H1 (cell line): ENCODE measurements around the gene CMTM1. TPM values are rescaled to one million over a fixed set of nuclear protein-coding genes. Genes with fewer than 3 reads are reported as not detected.
"Not testable (repeated sequence)": the region's sequence is repeated elsewhere in the genome, so short reads cannot be mapped to it uniquely, and the experiment has no call there.

Experiments used
- CTCF ChIA-PET: fragments of 300-600 bp; sonication (Branson Sonifier 250); formaldehyde crosslinking; loops from one replicate; lab custom pipeline; 2021; ENCODE audit not compliant: partially characterized antibody; lab: Charles Lee
- POLR2A ChIA-PET: fragments of 300-600 bp; sonication (Branson Sonifier 250); formaldehyde crosslinking; loops from one replicate; lab custom pipeline; 2021; ENCODE audit warnings: inconsistent platforms; ENCODE audit not compliant: partially characterized antibody; lab: Charles Lee
- DNase-seq, 2 experiments: peaks; one replicate each; pipeline versions ENCODE4 v3.0.0 to v3.0.0-alpha.2; 2010 to 2022; ENCODE audit warnings: low spot score in 2 of 2, low read depth in 1 of 2, mixed read lengths in 1 of 2
- FAIRE-seq: peaks from 2 replicates; lab custom pipeline; 2011; peaks lifted over from hg19 to GRCh38; lab: Jason Lieb, UNC
- H2AFZ ChIP-seq: 2 replicates; pipeline ENCODE4 v1.8.1; 2012; ENCODE audit warnings: low read length, inconsistent platforms
- H2AK5ac ChIP-seq: 2 replicates; pipeline ENCODE4 v1.6.1; 2013; ENCODE audit warnings: low read depth, low read length
- H2BK120ac ChIP-seq: replicated peaks from 2 replicates; pipeline ENCODE3; 2013; ENCODE audit warnings: low read depth, low read length, inconsistent platforms
- H2BK12ac ChIP-seq: 2 replicates; pipeline ENCODE4 v1.6.1; 2013; ENCODE audit warnings: low read depth, low read length
- H2BK15ac ChIP-seq: 2 replicates; pipeline ENCODE4 v1.6.1; 2013; ENCODE audit warnings: low read length
- H2BK20ac ChIP-seq: 2 replicates; pipeline ENCODE4 v1.6.1; 2013; ENCODE audit warnings: low read length
- H2BK5ac ChIP-seq: 2 replicates; pipeline ENCODE4 v1.6.1; 2013; ENCODE audit warnings: low read depth, low read length
- H3K14ac ChIP-seq: 2 replicates; pipeline ENCODE4 v1.6.1; 2013; ENCODE audit warnings: inconsistent platforms; ENCODE audit not compliant: insufficient read length
- H3K18ac ChIP-seq: 2 replicates; pipeline ENCODE4 v1.6.1; 2013; ENCODE audit warnings: low read length; ENCODE audit errors: extremely low read depth
- H3K23ac ChIP-seq: 2 replicates; pipeline ENCODE4 v1.6.1; 2013; ENCODE audit warnings: inconsistent platforms; ENCODE audit not compliant: insufficient read length
- H3K23me2 ChIP-seq: 2 replicates; pipeline ENCODE4 v1.6.1; 2013; ENCODE audit warnings: low read depth, low read length
- H3K27ac ChIP-seq: 2 replicates; pipeline ENCODE4 v1.6.1; 2011; ENCODE audit warnings: low read depth, low read length, inconsistent platforms
- H3K27me3 ChIP-seq, 4 experiments: replicated peaks in 1 of 4; 1 replicate in 1 of 4; 2 replicates in 3 of 4; pipeline versions ENCODE4 v1.6.1 to v1.8.1; 2011 to 2013; ENCODE audit warnings: low read length in 3 of 4, mild to moderate bottlenecking in 3 of 4, inconsistent platforms in 2 of 4, mixed read lengths in 2 of 4, moderate library complexity in 1 of 4; ENCODE audit not compliant: control insufficient read depth in 3 of 4, insufficient read depth in 3 of 4; ENCODE audit errors: extremely low read depth in 1 of 4
- H3K36me3 ChIP-seq, 4 experiments: 2 replicates each; pipeline versions ENCODE4 v1.6.1 to v1.8.1; 2011 to 2013; ENCODE audit warnings: mild to moderate bottlenecking in 4 of 4, low read length in 3 of 4, moderate library complexity in 2 of 4, control low read depth in 1 of 4, inconsistent platforms in 1 of 4; ENCODE audit not compliant: insufficient read depth in 4 of 4, control insufficient read depth in 2 of 4
- H3K4ac ChIP-seq: replicated peaks from 2 replicates; pipeline ENCODE3; 2013; ENCODE audit warnings: low read length, low read depth, mixed read lengths, inconsistent platforms; ENCODE audit not compliant: insufficient read length
- H3K4me1 ChIP-seq, 4 experiments: replicated peaks in 1 of 4; 1 replicate in 1 of 4; 2 replicates in 3 of 4; pipeline versions ENCODE4 v1.6.1 to v1.8.1; 2011 to 2013; ENCODE audit warnings: low read length in 3 of 4, inconsistent platforms in 2 of 4, mixed read lengths in 1 of 4; ENCODE audit not compliant: insufficient read depth in 4 of 4, control insufficient read depth in 3 of 4
- H3K4me2 ChIP-seq, 2 experiments: 2 replicates each; pipeline versions ENCODE4 v1.6.1 to v1.8.1; 2011 to 2013; ENCODE audit warnings: low read depth in 2 of 2, low read length in 2 of 2, control low read depth in 1 of 2, inconsistent platforms in 1 of 2, mild to moderate bottlenecking in 1 of 2; ENCODE audit not compliant: insufficient read depth in 1 of 2
- H3K4me3 ChIP-seq, 4 experiments: fragments of 200-600, 300-600 bp in 1 of 4; sonication (generic), shearing (Covaris generic), sonication (Bioruptor Twin) in 1 of 4; 2 replicates each; pipeline versions ENCODE4 v1.5.1 to v1.8.1; 2011 to 2016; ENCODE audit warnings: low read length in 4 of 4, low read depth in 3 of 4, control low read depth in 2 of 4, inconsistent platforms in 2 of 4, mild to moderate bottlenecking in 2 of 4, mixed read lengths in 1 of 4, moderate library complexity in 1 of 4; ENCODE audit not compliant: insufficient read depth in 2 of 4; ENCODE audit errors: extremely low read depth in 1 of 4
- H3K56ac ChIP-seq: replicated peaks from 2 replicates; pipeline ENCODE3; 2013; ENCODE audit warnings: low read depth, mild to moderate bottlenecking, mixed read lengths, low read length, inconsistent platforms; ENCODE audit not compliant: insufficient read length
- H3K79me1 ChIP-seq: 2 replicates; pipeline ENCODE4 v1.6.1; 2013; ENCODE audit warnings: low read depth, low read length, control low read depth
- H3K79me2 ChIP-seq, 2 experiments: 2 replicates each; pipeline versions ENCODE4 v1.6.1 to v1.8.1; 2012 to 2013; ENCODE audit warnings: low read length in 2 of 2, mild to moderate bottlenecking in 2 of 2, inconsistent platforms in 1 of 2; ENCODE audit not compliant: insufficient read depth in 2 of 2, control insufficient read depth in 1 of 2
- H3K9ac ChIP-seq, 4 experiments: replicated peaks in 1 of 4; 1 replicate in 1 of 4; 2 replicates in 3 of 4; pipeline versions ENCODE4 v1.6.1 to v1.8.1; 2011 to 2013; ENCODE audit warnings: low read depth in 3 of 4, low read length in 3 of 4, control low read depth in 2 of 4, mild to moderate bottlenecking in 2 of 4, moderate library complexity in 2 of 4, inconsistent platforms in 1 of 4; ENCODE audit errors: extremely low read depth in 1 of 4
- H3K9me3 ChIP-seq, 2 experiments: 2 replicates each; pipeline versions ENCODE4 v1.6.1 to v1.8.1; 2012 to 2013; ENCODE audit warnings: mild to moderate bottlenecking in 2 of 2, moderate library complexity in 2 of 2, control low read depth in 1 of 2, inconsistent platforms in 1 of 2, low read depth in 1 of 2, low read length in 1 of 2, mixed read lengths in 1 of 2; ENCODE audit not compliant: insufficient read depth in 2 of 2
- H4K20me1 ChIP-seq, 2 experiments: replicated peaks in 1 of 2; 2 replicates each; pipeline versions ENCODE3 to v1.8.1; 2011 to 2013; ENCODE audit warnings: inconsistent platforms in 2 of 2, low read length in 2 of 2, mild to moderate bottlenecking in 1 of 2; ENCODE audit not compliant: insufficient read depth in 2 of 2, control insufficient read depth in 1 of 2
- H4K5ac ChIP-seq: 2 replicates; pipeline ENCODE4 v1.6.1; 2013; ENCODE audit warnings: low read length, low read depth, mixed read lengths, inconsistent platforms; ENCODE audit not compliant: insufficient read length
- H4K8ac ChIP-seq: 2 replicates; pipeline ENCODE4 v1.8.0; 2013; ENCODE audit warnings: mild to moderate bottlenecking, moderate library complexity, low read length, inconsistent platforms; ENCODE audit not compliant: insufficient read depth; ENCODE audit errors: extremely low read depth
- H4K91ac ChIP-seq: replicated peaks from 2 replicates; pipeline ENCODE3; 2013; ENCODE audit warnings: low read length, mixed read lengths, inconsistent platforms; ENCODE audit not compliant: insufficient read length
- NRF1 ChIP-seq: IDR thresholded peaks from 2 replicates; pipeline ENCODE4 v1.6.1; 2011; ENCODE audit warnings: mild to moderate bottlenecking, low read depth, low read length, improper control_type of control experiment
- WGBS, 2 experiments: shearing (Covaris generic) in 1 of 2; methylation state at CpG; one replicate each; pipeline versions ENCODE4 v1.1.6 to v1.1.7; 2013 to 2015; ENCODE audit warnings: low lambda C conversion rate in 2 of 2, mixed read lengths in 2 of 2, inconsistent platforms in 1 of 2, low coverage in 1 of 2, missing lambda C conversion rate in 1 of 2; ENCODE audit not compliant: insufficient replicate concordance in 2 of 2, insufficient coverage in 1 of 2, insufficient read length in 1 of 2; ENCODE audit errors: extremely low coverage in 1 of 2, missing lambda C conversion rate in 1 of 2; 5-methylcytosine and 5-hydroxymethylcytosine counted together
- polyA plus RNA-seq, 7 experiments: library from polyadenylated mRNA; depleted of rRNA in 3 of 7; stranded (reverse) in 5 of 7; unstranded in 2 of 7; fragments of >200 nt in 5 of 7; fragments of 200-250 nt in 2 of 7; gene quantifications; 1 replicate in 5 of 7; 2 replicates in 1 of 7; 4 replicates in 1 of 7; pipeline versions ENCODE4 v1.2.1 to v1.2.3, GENCODE V29; 2011 to 2013; ENCODE audit warnings: missing spikeins in 2 of 7, mixed read lengths in 2 of 7
- total RNA-seq: library from RNA; stranded (reverse); fragmentation: NEBNext Ultra II Directional; extraction: Animal tissue kit (Norgen Biotek cat#: 25700); gene quantifications from 2 replicates; pipeline ENCODE4 v1.2.1, GENCODE V29; 2021

Gene CMTM1
- total and polyA plus RNA-seq, 2 of the 8 experiments (the other 6 are each of a cell fraction or from before 2014, with no cell fraction given), result 1.2 to 2.0 TPM

DNA sequence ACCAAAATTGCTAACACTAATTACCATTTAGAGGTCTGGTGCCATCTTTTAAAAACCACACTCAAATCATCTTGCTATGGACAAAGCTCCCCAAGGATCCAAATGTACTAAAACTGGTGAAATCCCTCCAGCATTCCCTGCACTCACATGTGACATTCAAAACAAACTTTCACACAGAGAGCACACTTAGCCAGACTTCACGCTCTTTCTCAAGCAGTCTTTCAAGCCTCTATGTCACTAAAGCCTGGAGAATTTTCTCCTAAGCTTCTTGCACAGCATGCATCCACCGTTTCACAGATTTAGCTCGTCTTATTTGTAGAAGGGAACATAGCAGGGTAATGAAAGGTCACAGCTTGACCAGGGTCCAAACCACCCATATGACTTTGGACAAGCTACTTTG, 57.5 kb downstream of the CMTM1 start (continued):
- no peak for TF ChIP-seq NRF1

DNA sequence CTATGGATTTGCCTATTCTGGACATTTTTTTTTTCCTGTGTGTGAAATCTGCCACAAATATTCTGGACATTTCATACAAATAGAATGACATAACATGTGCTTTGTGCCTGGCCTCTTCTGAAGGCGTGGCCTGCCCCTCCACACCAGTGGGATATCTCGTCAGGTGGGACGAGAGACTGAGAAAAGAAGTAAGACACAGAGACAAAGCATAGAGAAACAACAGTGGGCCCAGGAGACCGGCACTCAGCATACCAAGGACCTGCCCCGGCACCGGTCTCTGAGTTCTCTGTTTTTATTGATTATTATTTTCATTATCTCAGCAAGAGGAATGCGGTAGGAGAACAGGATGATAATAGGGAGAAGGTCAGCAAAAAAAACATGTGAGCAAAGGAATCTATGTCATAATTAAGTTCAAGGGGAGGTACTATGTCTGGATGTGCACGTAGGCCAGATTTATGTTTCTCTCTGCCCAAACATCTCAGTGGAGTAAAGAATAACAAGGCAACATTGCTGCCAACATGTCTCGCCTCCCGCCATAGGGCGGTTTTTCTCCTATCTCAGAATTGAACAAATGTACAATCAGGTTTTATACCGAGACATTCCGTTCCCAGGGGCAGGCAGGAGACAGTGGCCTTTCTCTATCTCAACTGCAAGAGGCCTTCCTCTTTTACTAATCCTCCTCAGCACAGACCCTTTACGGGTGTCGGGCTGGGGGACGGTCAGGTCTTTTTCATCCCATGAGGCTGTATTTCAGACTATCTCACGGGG, 61.6 kb downstream of the CMTM1 start:
- H4K20me1 ChIP-seq, H3K27ac ChIP-seq, H2BK20ac ChIP-seq, H2AFZ ChIP-seq, H4K8ac ChIP-seq, H2AK5ac ChIP-seq, H2BK12ac ChIP-seq, H3K79me1 ChIP-seq, H2BK5ac ChIP-seq, H3K14ac ChIP-seq, FAIRE-seq, H3K4ac ChIP-seq, H3K36me3 ChIP-seq, POLR2A ChIA-PET, H3K23ac ChIP-seq, DNase-seq, H4K91ac ChIP-seq, H3K4me3 ChIP-seq, H3K4me1 ChIP-seq, H3K23me2 ChIP-seq, H3K27me3 ChIP-seq, H3K56ac ChIP-seq, H4K5ac ChIP-seq, H2BK120ac ChIP-seq, H3K4me2 ChIP-seq, H3K79me2 ChIP-seq, H3K9ac ChIP-seq, H3K18ac ChIP-seq, H2BK15ac ChIP-seq, H3K9me3 ChIP-seq: not testable (repeated sequence)
- CTCF ChIA-PET, result interaction anchor here (1.1 to 2.0 kb wide), 2 partner anchors 10 to 23 kb away, joined by 3 to 7 read pairs; no protein-coding TSS in a partner anchor
- WGBS, 2 experiments, result 90% methylated on average over 17 of the region's 17 CpGs; no CpG with 5 or more reads in 1 of the 2 experiments
